GM12864 (cell line): Measurements from ENCODE around the gene ASB14.

ENCODE experiments used
- DNase-seq: peaks from one replicate; pipeline ENCODE4 v3.0.0-alpha.2; 2011; ENCODE audit warnings: low read depth
- H3K4me3 ChIP-seq: 2 replicates; pipeline ENCODE4 v1.5.1; 2011; ENCODE audit warnings: mild to moderate bottlenecking, low read depth, low read length, control low read depth
- TF ChIP-seq, protein P1 (sequence below): IDR thresholded peaks from 2 replicates; pipeline ENCODE4 v1.5.1; 2011; ENCODE audit warnings: low read depth, mild to moderate bottlenecking, moderate library complexity, low read length, control low read depth, inconsistent platforms; ENCODE audit errors: missing control alignments

The ASB14 gene

DNA sequence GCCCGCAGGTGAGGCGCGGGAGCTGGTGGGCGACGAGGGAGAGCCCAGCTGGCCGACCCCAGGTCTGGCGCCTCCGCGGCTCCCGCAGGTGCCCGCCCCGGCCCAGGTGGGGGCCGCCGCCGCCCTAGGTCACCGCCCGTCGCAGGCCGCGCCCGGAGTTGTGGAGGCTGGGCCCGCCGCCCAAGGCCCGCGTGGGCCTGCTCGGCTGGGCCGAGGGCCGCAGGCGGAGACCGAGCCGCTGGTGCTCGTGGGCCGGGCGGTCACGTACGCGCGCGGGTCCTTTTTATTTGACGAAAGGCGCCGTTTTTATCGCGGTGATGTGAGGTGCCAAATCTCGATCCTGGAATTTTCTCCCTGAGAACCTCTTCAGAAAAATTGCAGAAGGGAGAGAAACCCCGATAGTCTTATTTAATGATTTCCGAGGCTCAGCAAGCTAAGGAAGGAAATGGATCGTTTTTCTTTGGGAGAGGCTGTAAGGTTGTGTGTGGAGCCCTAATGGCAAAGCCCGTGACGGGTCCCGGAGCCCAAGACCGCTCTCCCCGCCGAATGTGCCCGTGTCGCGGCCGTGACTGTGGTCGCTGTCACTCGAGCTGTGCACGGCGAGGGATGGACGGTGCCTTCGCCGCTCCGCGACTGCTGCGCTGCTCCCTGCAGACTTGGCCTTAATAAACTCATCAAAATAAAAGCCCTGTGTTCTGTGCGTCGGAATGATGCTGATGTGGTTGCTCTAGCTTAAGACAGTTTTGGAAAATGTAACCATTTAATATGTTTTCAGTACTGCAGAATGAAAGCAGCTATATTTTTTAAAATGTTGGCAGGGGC, 64.3 kb downstream of the ASB14 start:
- TF ChIP-seq, protein P1, sequence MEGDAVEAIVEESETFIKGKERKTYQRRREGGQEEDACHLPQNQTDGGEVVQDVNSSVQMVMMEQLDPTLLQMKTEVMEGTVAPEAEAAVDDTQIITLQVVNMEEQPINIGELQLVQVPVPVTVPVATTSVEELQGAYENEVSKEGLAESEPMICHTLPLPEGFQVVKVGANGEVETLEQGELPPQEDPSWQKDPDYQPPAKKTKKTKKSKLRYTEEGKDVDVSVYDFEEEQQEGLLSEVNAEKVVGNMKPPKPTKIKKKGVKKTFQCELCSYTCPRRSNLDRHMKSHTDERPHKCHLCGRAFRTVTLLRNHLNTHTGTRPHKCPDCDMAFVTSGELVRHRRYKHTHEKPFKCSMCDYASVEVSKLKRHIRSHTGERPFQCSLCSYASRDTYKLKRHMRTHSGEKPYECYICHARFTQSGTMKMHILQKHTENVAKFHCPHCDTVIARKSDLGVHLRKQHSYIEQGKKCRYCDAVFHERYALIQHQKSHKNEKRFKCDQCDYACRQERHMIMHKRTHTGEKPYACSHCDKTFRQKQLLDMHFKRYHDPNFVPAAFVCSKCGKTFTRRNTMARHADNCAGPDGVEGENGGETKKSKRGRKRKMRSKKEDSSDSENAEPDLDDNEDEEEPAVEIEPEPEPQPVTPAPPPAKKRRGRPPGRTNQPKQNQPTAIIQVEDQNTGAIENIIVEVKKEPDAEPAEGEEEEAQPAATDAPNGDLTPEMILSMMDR: no peak
- DNase-seq: no peak
- H3K4me3 ChIP-seq: peak overlapping the region; percentile 90

- peak within 1 kb of the TSS; percentile 90 for H3K4me3 ChIP-seq
- peak; percentile 55 for DNase-seq
- TF ChIP-seq, protein P1: peak; percentile 4
Measured at GRCh38 chr3:57227204-57227929, 65.1 kb downstream of the ASB14 start, which contains the start of gene APPL1. Gene APPL1 (plus strand): TSS chr3:57227729. CDS start chr3:57227884, 155 bp downstream.

DNA sequence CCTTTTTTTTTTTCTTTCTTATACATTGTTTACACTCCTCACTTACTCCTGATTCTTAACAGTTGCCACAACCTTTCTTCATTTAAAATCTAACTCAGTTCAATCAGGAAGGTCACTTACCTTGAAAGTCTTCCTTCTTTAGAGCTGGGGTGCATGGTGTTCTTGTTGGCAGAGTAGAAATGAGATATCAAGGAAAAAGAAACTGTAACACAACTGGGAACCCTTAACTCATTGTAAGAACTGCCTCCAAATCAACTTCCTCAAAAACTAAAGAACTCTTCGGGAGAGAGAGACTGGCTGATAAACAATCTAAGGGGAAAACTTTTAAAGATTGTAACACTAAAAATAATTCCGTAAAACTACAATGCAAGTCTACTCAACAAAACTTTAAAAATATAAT, 66.3 kb downstream of the ASB14 start:
- TF ChIP-seq, protein P1: no peak

DNA sequence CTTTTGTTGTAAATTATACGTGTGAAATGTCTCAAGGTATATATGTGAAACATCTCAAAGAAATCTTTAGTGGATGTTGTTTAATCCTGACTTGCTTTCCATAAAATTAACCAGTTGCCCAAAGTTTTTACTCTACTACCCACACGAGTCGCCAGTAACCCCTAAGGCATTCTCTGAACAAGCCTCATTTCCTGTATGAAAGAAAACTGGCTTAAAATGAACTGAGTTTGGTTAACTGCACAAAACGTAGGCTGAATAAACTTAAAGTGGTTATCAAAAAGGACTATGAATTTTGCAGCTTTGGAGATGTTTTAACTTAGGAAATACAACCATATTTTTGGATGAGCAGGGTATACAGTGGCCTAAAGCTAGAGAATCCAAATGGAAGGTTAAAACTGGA, 67.6 kb downstream of the ASB14 start:
- no peak overlapping the region for H3K4me3 ChIP-seq
- DNase-seq: no peak
- TF ChIP-seq, protein P1: no peak

More for the DNA sequence above, 66.3 kb downstream of the ASB14 start:
- no peak overlapping the region for H3K4me3 ChIP-seq
- DNase-seq: no peak

GRCh38 chr3:57221883-57222282, 70.6 kb downstream of the ASB14 start:
- DNase-seq: no peak
- TF ChIP-seq, protein P1: no peak
- H3K4me3 ChIP-seq: no peak overlapping the region
